Upper lobe of left lung (tissue), 4 donors: ENCODE measurements around the gene PROM2.

Experiments
- POLR2A ChIP-seq, 4 donors: fragments of 450-650 bp; IDR thresholded peaks; one replicate each; pipeline ENCODE4 v1.5.1; 2016 to 2017; ENCODE audit warnings: antibody characterized with exemption in 4 of 4, mild to moderate bottlenecking in 2 of 4
- POLR2AphosphoS5 ChIP-seq, 2 donors: sonication (generic); formaldehyde crosslinking; IDR thresholded peaks; one replicate each; pipeline ENCODE4 v1.5.1; 2017; ENCODE audit warnings: antibody characterized with exemption in 2 of 2
- TF ChIP-seq, protein P1 (sequence below), 6 experiments: fragments of 450-650 bp in 4 of 6; fragments of 200-600 bp in 2 of 6; sonication (generic) in 2 of 6; IDR thresholded peaks; one replicate each; pipeline ENCODE4 v1.5.1; 2016 to 2019; ENCODE audit warnings: antibody characterized with exemption in 6 of 6

DNA sequence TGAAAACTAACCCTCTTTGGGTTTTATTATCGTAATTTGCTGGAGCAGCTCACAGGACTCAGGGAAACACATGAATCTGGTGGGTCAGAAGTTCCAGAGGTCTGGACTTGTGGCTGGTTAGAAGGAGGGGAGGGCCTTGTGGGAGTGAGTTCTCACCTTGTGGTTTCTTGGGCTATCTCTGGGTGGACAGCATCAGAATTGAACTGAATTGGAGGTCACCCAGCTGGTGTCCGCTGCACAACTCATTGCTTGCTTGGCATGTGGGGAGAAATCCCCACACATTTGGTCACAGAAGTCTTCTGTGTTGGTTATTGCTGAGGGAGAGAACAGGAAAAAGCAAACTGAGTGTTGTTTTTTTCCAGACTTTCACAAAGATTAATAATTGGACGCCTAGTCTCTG, 39.4 kb upstream of the PROM2 start:
- TF ChIP-seq, protein P1, sequence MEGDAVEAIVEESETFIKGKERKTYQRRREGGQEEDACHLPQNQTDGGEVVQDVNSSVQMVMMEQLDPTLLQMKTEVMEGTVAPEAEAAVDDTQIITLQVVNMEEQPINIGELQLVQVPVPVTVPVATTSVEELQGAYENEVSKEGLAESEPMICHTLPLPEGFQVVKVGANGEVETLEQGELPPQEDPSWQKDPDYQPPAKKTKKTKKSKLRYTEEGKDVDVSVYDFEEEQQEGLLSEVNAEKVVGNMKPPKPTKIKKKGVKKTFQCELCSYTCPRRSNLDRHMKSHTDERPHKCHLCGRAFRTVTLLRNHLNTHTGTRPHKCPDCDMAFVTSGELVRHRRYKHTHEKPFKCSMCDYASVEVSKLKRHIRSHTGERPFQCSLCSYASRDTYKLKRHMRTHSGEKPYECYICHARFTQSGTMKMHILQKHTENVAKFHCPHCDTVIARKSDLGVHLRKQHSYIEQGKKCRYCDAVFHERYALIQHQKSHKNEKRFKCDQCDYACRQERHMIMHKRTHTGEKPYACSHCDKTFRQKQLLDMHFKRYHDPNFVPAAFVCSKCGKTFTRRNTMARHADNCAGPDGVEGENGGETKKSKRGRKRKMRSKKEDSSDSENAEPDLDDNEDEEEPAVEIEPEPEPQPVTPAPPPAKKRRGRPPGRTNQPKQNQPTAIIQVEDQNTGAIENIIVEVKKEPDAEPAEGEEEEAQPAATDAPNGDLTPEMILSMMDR (IDR thresholded peaks at IDR 0.05): no peak
- no peak for TF ChIP-seq POLR2A (IDR thresholded peaks at IDR 0.05)
- no peak for TF ChIP-seq POLR2AphosphoS5 (IDR thresholded peaks at IDR 0.05)
